HG03558 (cell line): Measurements from ENCODE around the gene RNF151.
"Not testable (repeated sequence)": the region's sequence is repeated elsewhere in the genome, so short reads cannot be mapped to it uniquely, and the experiment has no call there.

Experiments used
- ATAC-seq: cut with Tn5 transposase; IDR thresholded peaks from one replicate; pipeline ENCODE4 v1.9.1; 2021; ENCODE audit warnings: moderate number of reproducible peaks; ENCODE audit not compliant: unreplicated experiment; ENCODE audit errors: extremely low read depth

Gene RNF151

DNA sequence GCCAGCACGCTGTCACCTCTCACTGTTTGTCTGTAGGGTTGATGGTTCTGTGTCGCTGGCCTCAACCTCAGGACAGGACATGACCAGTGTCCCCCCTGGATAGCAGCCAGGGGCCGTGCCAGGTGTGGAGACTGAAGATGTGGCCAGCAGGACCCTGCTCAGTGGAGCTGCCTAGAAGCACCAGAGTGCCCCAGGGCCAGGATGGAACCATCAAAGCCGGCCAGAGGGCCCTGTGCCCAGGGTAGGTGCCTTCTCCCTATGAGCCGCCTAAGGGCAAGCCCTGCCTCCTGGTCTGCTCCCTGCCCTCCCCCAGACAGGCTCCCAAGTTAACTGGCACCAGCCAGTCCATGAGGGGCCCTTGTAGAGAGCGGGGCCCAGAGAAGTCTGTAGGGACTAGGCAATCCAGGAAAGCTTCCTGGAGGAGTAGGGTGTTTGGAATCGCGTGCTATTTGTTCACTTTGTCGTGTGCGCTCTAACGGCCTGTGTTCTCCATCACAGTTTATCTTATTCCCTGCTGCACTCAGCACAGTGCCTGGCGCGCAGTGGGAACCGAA, 7.9 kb upstream of the RNF151 start:
- ATAC-seq, result no peak

DNA sequence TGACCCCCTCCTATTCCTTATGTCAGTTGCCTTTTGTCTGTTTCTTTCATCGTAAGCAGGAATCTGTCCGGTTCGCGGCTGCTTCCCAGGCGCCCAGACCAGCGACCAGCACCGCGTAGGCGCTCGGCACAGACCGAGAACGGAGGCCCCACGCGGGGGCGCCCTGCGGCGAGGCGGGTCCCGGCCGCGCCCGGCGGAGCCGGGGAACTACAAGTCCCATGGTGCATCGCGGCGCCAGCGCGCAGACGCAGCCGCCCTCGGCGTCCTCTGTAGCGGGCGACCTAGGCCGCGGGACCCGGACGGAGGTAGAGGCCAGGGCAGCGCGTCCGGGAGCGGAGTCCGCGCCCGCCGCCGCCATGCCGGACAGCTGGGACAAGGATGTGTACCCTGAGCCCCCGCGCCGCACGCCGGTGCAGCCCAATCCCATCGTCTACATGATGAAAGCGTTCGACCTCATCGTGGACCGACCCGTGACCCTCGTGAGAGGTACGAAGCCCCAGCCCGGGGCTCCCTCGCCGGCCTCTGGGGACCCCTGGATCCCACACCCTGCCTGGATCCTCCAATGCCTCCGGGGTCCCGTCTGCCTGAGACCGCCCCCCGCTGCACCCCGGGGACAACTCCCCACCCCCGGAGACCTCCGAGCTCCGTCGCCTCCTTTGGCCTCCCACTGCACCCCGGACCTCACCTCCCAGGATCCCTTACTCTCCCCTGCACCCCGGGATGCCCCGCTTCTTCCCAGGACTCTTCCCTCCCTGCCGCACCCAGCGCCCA, 7.2 kb upstream of the RNF151 start, which contains the start of gene NDUFB10:
Gene NDUFB10, plus strand, starts transcription at position 270 of the 771 bp plus-strand sequence. Its CDS starts 87 bp downstream, at position 357.
- ATAC-seq, result peak; percentile 41

DNA sequence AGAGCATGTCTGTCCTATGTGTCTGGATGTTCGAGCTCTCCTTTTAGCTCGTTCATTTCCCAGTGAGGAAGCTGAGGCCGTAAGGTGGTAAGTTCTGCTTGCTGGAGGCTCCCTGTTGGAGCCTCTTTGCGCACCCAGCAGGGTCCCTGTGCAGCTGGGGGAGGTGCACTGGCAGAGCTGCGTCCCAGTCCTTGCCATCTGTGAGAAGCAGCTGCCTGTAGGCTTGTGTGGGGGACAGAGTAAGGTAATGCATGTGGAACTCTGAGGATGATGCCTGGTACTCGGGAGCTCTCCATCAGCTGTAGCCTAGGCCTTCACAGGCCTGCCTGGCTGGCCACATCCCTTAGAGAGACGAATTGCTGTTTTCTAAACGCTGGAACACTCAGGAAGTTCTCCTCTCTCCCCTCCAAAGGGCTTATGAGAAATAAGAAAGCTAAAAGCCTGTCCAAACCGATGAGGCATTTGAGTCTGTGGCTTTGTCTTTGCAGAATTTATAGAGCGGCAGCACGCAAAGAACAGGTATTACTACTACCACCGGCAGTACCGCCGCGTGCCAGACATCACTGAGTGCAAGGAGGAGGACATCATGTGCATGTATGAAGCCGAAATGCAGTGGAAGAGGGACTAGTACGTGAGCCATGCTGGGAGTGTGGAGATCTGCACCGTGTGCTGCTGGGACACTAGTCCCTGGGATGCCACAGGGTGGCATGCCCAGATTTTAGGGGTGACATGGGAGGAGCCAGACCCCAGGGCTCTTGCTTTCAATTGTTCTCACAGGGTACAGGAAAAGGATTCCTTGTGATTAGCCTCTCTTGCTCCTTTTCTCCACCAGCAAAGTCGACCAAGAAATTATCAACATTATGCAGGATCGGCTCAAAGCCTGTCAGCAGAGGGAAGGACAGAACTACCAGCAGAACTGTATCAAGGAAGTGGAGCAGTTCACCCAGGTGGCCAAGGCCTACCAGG, 5.7 kb upstream of the RNF151 start:
- ATAC-seq, result no peak

DNA sequence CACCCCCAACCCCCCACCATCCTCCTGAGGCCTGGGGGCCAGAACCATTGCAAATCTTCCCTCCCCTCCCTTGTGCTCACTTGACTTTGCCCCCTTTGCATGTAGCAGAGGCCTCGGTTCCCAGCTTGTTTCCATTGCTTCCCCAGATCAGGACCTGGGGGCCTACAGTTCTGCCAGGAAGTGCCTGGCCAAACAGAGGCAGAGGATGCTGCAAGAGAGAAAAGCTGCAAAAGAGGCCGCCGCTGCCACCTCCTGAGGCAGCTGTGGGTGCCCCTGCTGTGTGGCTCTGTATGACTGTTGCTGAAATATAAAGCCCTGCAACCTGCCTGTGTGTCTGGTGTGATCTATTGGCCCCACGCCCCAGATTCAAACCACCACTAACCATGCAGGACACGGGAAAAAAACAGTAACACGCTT, 5.0 kb upstream of the RNF151 start:
- ATAC-seq, result no peak

DNA sequence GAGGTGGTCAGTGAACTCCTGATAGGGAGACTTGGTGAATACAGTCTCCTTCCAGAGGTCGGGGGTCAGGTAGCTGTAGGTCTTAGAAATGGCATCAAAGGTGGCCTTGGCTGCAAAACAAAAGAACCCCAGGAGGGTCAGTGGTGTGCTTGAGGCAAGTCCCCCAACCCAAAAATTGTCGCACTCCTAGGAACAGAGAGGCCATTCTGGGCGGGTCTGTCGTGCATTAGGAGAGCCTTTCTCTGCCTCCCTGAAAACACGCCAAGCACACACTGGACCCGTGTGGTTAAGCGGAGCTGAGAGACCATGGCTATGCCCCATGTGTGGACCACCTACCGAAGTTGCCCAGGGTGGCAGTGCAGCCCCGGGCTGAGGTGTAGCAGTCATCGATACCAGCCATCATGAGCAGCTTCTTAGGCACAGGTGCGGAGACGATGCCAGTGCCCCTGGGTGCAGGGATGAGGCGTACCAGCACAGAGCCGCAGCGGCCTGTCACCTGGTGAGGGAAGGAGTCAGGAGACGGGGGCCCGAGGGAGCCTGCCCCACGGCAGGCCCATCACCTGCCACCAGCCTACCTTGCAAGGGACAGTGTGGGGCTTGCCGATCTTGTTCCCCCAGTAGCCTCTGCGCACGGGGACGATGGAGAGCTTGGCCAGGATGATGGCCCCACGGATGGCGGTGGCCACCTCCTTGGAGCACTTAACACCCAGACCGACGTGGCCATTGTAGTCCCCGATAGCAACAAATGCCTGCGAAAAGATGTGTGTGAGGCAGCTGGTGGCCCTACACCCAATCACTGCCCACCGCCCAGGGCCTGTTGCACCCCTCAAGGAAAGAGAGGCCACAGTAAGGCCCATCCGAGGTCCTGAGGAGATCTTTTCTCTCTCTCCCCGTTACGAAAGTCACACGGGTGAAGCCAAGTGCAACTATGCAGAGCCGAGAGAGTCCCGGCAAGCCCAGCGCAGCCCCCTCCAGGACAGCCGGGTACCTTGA, 4.2 kb upstream of the RNF151 start:
- ATAC-seq, result not testable (repeated sequence)

DNA sequence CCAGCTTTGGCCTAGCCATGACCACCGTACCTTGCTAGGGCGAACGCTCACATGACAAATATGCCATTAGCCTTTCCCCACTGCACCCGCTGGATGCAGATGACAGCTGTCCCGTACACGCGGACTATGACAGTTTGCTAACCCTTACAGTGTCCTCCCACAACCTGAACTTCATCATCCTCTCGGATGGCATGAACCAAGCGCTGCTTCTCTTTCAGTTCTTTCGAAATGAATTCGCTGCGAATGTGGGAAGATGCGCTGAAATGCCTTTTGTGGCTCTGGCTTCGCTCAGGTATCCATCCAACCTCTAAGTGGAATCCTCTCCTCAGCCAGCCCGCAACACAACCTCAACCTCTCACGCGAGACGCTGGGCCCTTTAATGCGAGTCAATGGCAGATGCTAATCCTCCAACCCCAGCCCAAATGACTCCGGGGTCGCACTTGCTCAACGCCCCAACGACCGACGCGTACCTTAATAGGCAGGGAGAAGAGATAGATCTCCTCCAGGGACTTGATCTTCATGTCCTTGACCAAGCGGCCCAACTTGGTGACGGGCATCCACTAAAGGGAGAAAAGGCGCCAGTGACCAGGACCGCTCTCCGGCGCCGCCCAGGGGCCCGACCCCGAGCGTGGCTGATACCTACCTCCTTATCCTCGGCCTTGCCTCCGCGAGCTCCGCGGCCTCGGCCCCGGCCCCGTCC, 2.7 kb upstream of the RNF151 start:
- ATAC-seq, result no peak

DNA sequence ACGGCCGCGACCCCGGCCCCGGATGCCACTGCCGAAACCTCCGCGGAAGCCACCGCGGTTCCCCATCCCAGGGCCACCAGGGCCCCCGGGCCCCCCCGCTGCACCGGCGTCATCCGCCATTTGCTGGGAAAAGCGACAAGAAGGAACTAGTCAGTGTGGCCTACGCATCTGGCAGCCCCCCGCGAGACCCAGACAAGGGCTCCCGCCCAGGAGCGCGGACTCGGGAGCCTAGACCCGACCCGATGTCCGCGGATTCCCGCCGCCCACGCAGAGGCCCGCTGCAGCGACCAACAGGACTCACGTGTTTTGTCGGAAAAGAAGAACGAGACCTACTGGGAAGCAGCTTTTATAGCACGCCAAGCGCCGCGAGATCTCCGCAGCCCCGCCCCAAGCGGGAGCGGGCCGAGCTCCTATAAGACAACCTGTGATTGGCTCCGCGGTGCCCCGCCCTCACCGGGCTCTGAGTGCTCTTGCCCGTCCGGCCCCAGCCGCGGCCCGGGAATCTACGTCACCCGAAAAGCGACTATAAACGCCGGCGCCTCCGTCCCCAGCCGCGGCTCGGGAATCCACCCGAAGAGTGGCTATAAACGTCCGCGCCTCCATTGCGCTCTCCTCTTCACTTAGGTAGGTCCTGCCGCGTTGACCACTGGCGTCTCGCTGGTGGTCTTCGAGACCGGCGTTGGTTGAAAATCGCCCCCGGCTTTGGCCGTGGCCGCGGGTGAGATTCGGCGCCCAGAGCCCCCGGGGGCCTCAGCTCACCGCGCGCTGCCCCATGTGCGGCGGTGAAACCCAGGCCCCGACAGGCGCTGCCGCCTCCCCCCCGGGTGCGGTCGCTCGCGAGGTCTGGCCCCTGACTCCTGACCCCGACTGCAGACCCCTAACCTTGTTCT, 1.9 kb upstream of the RNF151 start, which contains the start of gene RPS2:
Gene RPS2, minus strand, starts transcription at position 321 of the 890 bp plus-strand sequence. Its CDS starts 201 bp downstream, at position 120.
- ATAC-seq, result peak; percentile 70

DNA sequence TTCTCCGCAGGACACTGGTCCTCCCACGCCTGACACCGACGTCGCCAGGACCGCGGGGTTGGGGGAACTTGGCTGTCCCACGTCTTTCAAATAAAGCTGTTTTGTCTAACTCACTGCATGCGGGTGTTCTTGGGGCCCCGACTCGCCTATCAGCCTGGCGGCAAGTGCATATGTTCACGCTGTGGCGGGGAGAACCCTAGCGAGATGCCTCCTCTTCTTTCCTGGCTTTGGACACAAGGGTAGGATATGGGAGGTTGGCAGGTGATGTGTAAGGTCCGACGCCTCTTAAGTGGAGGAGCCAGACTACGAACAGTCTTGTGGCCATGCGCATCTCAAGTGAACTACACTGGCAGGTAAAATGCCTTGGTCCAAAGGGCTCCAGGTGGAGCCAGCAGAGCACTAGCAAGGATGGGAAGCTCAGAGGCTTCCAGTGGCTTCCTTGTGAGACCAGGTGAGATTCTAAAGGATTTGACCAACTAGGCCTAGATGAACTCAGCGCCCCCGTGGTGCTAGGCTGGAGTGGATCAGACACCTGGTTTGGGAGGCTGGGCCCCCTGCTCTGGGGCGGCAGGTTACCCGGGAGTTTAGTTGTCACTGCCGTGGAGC, 1.2 kb upstream of the RNF151 start:
- ATAC-seq, result no peak

DNA sequence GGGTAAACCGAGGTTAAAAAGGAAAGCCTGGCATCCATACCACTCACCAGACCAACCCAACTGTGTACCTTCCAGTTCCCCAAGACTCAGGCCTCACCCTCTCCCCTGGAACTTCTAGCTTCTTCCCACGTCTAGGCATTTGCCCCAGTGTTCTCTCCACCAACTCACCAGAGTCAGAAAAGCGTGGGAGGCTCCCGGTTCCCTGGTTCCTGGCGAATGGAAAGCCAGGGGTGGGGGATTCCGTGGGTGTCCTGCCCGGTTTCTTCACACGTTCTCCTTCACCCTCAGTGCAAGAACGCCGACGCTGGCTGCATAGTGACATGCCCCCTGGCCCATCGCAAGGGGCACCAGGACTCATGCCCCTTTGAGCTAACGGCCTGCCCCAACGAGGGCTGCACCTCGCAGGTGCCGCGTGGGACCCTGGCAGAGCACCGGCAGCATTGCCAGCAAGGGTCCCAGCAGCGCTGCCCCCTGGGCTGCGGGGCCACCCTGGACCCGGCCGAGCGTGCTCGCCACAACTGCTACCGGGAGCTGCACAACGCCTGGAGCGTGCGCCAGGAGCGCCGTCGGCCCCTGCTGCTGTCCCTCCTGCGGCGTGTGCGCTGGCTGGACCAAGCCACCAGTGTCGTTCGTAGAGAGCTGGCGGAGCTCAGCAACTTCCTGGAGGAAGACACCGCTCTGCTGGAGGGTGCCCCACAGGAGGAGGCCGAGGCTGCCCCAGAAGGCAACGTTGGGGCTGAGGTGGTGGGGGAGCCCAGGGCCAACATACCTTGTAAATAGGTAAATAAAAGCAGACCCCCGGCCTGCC, 1.7 kb downstream of the RNF151 start:
- no peak for ATAC-seq

DNA sequence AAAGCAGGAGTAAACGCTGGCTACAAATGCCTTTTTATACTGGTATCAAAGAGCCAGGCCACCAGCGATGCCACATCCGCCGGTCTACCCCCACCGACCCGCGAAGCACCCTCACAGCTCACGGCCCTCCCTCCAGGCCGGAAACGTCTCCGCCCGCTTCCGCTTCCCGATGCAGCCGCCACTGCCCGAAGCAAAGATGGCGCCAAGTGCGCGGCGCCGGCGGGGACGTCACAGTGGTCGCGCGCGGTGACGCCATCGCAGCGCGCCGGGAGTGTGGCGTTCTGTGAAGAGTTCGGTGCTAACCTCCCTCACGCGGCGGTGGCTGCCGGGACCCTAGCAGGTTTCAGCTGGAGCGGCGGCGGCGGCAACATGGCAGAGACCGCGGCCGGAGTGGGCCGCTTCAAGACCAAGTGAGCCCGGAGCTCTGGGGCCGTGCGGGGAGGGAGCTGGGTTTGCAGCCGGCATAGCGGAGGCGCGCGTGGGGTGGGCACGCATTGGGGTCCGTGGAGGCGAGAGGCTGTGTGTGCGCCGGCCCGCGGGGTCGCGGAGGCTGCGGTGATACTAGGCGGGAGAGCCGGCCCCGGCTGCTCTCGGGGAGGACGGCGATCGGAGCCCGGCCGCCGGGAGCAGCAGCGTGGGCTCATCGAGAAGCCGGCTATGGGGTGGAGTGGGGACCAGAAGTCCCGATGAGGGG, 5.3 kb downstream of the RNF151 start, which contains the start of gene TBL3:
Gene TBL3, plus strand, starts transcription at position 258 of the 694 bp plus-strand sequence. Its CDS starts 112 bp downstream, at position 370.
- peak; percentile 72 for ATAC-seq

DNA sequence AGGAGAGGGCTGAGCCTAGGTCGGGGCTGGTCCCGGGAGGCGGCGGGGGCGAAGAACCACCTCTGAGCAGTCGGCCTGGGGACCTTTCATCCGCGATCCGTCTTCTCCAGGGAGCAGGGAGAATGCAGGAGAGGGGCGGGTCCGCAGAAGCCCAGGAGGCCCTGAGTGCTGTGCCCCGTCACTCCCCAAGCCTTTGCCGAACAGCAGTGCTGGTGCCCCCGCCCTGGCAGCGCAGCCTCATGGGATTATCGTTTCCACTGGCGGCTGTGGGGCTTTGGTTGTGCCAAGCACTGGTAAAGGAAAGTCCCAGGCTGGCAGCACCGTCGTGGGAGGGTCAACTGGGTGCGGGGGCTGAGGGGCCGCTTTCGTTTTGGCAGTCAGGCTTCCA, 5.8 kb downstream of the RNF151 start:
- no peak for ATAC-seq

DNA sequence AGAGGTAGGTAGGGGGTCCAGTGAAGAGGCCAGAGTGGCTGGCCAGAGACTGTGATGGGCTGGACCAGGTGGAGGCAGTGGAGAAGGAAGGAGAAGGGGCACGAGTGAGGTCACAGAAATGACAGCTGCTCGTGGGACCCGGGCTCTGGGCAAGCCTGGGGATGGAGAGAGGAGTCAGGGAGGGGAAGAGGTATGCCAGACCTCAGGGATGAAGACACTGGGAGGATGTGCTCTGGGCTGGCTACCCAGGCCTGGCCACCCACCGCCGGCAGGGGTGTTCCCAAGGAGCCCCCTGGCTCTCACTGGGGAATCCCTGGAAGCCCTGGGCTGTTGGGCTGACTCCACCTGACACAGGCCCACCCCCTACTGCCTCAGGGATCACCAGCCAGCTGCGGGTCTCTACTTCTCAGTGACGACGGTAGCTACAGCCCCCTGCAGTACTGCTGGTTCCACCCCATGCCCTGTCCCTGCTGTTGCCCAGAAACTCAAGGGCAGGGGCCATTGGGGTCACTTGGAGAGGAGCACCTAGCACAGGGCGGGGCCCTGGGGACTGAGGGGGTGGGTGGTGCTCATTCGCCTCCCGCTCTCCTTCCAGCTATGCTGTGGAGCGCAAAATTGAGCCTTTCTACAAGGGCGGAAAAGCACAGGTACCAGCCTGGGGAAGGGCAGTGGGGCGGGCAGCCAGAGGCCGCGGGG, 7.0 kb downstream of the RNF151 start:
- ATAC-seq, result no peak

DNA sequence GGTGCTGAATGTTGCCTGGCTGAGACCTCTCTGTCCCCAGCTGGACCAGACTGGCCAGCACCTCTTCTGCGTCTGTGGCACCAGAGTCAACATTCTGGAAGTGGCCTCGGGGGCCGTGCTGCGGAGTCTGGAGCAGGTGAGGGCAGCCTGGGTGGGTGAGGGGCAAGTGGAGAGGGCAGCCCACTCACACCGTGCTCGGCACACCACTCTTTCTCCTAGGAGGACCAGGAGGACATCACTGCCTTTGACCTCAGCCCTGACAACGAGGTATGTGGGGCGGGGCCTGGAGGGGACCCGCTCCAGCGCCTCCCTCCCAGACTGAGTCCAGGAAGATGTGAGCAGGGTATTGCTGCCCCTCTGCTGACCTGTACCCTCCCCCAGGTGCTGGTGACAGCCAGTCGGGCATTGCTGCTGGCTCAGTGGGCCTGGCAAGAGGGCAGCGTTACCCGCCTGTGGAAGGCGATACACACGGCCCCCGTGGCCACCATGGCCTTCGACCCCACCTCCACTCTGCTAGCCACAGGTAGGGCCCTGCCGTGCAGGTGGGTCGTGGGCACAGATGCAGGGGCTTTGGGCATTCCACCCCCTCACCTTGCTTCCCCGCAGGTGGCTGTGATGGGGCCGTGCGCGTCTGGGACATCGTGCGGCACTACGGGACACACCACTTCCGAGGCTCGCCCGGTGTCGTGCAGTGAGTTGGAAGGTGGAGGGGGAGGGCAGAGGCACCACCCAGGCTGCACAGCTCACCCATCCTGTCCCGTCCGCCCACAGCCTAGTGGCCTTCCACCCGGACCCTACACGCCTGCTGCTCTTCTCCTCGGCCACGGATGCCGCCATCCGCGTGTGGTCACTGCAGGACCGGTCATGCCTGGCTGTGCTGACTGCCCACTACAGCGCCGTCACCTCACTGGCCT, 7.8 kb downstream of the RNF151 start:
- no peak for ATAC-seq

DNA sequence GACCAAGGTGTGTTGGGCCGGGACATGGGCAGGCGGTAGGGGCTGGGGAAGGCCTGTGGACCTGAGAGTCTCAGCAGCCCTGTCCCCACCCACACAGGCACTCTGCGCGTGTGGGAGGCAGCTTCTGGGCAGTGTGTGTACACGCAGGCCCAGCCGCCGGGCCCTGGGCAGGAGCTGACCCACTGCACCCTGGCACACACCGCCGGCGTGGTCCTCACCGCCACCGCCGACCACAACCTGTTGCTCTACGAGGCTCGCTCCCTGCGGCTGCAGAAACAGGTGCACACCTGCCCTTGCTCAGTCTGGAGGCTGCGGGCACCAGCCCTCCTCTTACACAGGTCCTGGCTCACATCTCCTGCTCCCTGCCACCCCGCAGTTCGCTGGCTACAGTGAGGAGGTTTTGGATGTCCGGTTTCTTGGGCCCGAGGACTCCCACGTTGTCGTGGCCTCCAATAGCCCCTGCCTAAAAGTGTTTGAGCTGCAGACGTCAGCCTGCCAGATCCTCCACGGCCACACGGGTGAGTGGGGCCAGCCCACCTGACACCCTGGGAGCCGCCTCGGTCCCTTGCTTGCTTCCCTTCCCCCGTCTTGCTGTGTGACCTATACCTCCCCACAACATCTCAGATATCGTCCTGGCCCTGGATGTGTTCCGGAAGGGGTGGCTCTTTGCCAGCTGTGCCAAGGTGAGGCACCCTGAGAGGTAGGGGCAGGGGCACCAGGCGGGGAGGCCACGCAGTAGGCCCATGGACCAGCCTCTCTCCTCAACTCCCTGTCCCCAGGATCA, 9.0 kb downstream of the RNF151 start:
- no peak for ATAC-seq
